Measurements from ENCODE around the gene KIF6.

Gene KIF6

DNA sequence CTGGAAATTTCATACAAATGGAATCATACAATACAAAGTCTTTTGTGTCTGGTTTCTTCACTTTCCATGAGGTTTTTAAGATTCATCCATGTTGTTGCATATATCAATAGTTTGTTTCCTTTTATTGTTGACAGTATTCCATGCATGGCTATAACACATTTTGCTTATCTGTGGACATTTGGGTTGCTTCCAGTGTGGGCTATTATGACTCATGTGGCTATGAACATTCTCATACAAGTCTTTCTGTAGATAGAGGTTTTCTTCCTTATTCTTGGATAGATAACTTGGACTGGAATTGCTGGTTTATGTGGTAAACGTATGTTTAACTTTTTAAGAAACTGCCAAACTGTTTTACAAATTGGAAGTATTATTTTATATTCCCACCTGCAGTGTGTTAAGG, 30.0 kb upstream of the KIF6 start:
- Histone ChIP-seq H3K27ac (replicated peaks) (no peak overlapping the region), H3K4me3 (replicated peaks; ENCODE audit: insufficient read depth, low read length) (no peak overlapping the region), H3K27me3 (ENCODE audit: insufficient read depth, poor library complexity, severe bottlenecking) (no peaks in the 10 kb centered on the region)
- no peak for DNase-seq (ENCODE audit: low read depth in 1 of 2, low spot score in 1 of 2)
- TF ChIP-seq SPI1 (IDR thresholded peaks at IDR 0.05; ENCODE audit: borderline replicate concordance, low read depth) (no peak), GABPA (IDR thresholded peaks at IDR 0.05; ENCODE audit: low read depth) (no peak), POLR2AphosphoS5 (IDR thresholded peaks at IDR 0.05; ENCODE audit: low read depth) (no peak)
- TF ChIP-seq, protein P1, sequence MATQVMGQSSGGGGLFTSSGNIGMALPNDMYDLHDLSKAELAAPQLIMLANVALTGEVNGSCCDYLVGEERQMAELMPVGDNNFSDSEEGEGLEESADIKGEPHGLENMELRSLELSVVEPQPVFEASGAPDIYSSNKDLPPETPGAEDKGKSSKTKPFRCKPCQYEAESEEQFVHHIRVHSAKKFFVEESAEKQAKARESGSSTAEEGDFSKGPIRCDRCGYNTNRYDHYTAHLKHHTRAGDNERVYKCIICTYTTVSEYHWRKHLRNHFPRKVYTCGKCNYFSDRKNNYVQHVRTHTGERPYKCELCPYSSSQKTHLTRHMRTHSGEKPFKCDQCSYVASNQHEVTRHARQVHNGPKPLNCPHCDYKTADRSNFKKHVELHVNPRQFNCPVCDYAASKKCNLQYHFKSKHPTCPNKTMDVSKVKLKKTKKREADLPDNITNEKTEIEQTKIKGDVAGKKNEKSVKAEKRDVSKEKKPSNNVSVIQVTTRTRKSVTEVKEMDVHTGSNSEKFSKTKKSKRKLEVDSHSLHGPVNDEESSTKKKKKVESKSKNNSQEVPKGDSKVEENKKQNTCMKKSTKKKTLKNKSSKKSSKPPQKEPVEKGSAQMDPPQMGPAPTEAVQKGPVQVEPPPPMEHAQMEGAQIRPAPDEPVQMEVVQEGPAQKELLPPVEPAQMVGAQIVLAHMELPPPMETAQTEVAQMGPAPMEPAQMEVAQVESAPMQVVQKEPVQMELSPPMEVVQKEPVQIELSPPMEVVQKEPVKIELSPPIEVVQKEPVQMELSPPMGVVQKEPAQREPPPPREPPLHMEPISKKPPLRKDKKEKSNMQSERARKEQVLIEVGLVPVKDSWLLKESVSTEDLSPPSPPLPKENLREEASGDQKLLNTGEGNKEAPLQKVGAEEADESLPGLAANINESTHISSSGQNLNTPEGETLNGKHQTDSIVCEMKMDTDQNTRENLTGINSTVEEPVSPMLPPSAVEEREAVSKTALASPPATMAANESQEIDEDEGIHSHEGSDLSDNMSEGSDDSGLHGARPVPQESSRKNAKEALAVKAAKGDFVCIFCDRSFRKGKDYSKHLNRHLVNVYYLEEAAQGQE (IDR thresholded peaks at IDR 0.05; ENCODE audit: insufficient replicate concordance, low read depth) = no peak
- TF ChIP-seq, protein P2, sequence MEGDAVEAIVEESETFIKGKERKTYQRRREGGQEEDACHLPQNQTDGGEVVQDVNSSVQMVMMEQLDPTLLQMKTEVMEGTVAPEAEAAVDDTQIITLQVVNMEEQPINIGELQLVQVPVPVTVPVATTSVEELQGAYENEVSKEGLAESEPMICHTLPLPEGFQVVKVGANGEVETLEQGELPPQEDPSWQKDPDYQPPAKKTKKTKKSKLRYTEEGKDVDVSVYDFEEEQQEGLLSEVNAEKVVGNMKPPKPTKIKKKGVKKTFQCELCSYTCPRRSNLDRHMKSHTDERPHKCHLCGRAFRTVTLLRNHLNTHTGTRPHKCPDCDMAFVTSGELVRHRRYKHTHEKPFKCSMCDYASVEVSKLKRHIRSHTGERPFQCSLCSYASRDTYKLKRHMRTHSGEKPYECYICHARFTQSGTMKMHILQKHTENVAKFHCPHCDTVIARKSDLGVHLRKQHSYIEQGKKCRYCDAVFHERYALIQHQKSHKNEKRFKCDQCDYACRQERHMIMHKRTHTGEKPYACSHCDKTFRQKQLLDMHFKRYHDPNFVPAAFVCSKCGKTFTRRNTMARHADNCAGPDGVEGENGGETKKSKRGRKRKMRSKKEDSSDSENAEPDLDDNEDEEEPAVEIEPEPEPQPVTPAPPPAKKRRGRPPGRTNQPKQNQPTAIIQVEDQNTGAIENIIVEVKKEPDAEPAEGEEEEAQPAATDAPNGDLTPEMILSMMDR (IDR thresholded peaks at IDR 0.05; ENCODE audit: insufficient read depth, low read length) = no peak

DNA sequence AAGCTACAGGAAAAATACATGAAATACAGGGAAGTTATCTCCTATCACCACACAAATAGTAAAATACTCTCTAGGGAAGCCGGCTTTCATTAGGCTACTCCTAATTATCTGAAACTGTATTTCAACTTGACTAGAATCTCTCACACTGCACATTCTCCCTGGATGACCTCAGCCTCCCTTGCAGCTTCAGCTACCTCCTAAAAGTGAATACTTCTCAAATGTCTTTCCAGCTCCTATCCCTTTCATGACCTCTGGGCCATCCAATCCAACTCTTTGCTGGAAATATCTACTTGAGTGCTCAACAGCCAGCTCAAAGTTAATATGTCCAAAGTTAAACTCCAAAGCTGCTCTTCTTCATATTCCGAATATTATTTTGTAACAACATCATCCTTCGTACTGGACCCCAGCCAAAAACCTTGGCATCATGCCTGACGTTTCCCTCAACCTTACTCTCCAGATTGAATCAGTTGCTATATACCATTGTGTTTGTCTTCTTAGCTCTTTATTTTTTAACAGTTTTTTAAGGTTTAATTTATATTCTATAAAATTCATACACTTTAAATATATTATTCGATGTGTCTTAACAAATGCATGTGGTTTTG, 29.4 kb upstream of the KIF6 start:
- Histone ChIP-seq H3K4me3 (replicated peaks; ENCODE audit: insufficient read depth, low read length) (no peak overlapping the region), H3K27me3 (ENCODE audit: insufficient read depth, poor library complexity, severe bottlenecking) (no peaks in the 10 kb centered on the region), H3K27ac (replicated peaks) (no peak overlapping the region)
- TF ChIP-seq, protein P2 (IDR thresholded peaks at IDR 0.05; ENCODE audit: insufficient read depth, low read length) = no peak
- TF ChIP-seq SPI1 (IDR thresholded peaks at IDR 0.05; ENCODE audit: borderline replicate concordance, low read depth) = no peak
- TF ChIP-seq GABPA (IDR thresholded peaks at IDR 0.05; ENCODE audit: low read depth) = no peak
- no peak for TF ChIP-seq POLR2AphosphoS5 (IDR thresholded peaks at IDR 0.05; ENCODE audit: low read depth)
- TF ChIP-seq, protein P1 (IDR thresholded peaks at IDR 0.05; ENCODE audit: insufficient replicate concordance, low read depth) = no peak
- DNase-seq (ENCODE audit: low read depth in 1 of 2, low spot score in 1 of 2) = no peak

DNA sequence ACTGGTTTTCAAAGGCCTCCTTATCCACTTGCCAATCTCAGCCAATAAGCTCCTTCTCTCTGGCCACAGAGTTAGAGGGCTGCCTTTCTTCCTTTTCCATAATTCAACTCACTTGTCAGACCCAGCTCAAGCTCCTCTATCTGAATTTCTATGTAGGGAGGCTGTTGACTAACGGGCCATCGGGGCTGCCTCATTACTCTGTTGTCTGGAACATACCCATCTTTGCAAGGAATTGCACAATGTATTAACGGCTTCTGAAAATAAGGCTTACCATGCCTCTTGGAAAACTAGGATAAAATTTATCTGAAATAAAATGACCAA, 28.5 kb upstream of the KIF6 start:
- H3K27ac ChIP-seq (replicated peaks) = no peak overlapping the region
- TF ChIP-seq SPI1 (IDR thresholded peaks at IDR 0.05; ENCODE audit: borderline replicate concordance, low read depth) (no peak), GABPA (IDR thresholded peaks at IDR 0.05; ENCODE audit: low read depth) (no peak), POLR2AphosphoS5 (IDR thresholded peaks at IDR 0.05; ENCODE audit: low read depth) (no peak)
- TF ChIP-seq, protein P1 (IDR thresholded peaks at IDR 0.05; ENCODE audit: insufficient replicate concordance, low read depth) = no peak
- TF ChIP-seq, protein P2 (IDR thresholded peaks at IDR 0.05; ENCODE audit: insufficient read depth, low read length) = no peak
- H3K27me3 ChIP-seq (ENCODE audit: insufficient read depth, poor library complexity, severe bottlenecking) = no peaks in the 10 kb centered on the region
- no peak overlapping the region for H3K4me3 ChIP-seq (replicated peaks; ENCODE audit: insufficient read depth, low read length)
- DNase-seq (ENCODE audit: low read depth in 1 of 2, low spot score in 1 of 2) = no peak
